ENCODE measurements around the gene SIL1. TPM values are rescaled to one million over a fixed set of nuclear protein-coding genes. Genes with fewer than 3 reads are reported as not detected.

Gene SIL1
- total and polyA plus RNA-seq, 9 of the 15 experiments (the other 6 are each of a cell fraction or from before 2014, with no cell fraction given), result 1.3 to 30.5 (median 18.1) TPM

DNA sequence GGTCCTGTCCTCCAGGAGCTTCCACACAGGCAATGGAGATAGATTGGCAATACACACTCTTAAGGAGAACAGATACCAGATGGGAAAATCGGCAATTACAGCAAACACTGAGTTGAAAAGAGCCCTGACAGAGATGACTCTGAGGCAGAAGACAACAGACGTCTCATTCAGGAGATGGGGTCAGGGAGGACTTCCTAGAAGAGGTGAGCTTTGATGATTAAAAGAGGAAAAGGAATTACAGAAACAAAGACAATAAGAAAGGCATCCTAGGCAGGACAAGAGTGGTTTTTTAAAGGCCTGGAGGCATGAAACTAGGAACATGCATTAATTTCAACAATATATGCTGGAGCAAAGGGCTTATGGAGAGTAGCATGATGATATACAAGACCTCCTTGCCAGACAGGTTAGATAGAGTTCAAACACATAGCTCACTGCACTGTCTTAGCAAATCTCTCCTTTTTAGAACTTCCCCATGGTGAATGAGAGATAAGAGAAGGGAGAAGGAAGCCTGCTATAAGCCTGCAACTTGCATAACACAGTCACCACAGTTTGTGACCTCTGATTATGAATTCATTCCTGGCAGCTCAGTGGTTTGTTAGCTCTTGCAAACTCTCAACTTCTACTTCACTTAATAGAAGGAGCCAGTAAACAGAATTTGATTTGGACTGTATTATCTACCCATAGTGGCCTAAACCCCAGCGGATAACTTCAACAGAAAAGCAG is 48.5 kb downstream of the SIL1 start (continued):
- peak; percentile 28; the same call in 1 of the 2 replicates for TF ChIP-seq SPI1 (IDR thresholded peaks at IDR 0.05; ENCODE audit: borderline replicate concordance, low read depth, low read length)
- TF ChIP-seq SMARCA5 (IDR thresholded peaks at IDR 0.05), result peak; percentile 67; the same call in 1 of the 2 replicates
- TF ChIP-seq NCOR1 (IDR thresholded peaks at IDR 0.05), result peak; percentile 78
- peak; percentile 85 for TF ChIP-seq SMARCB1 (IDR thresholded peaks at IDR 0.05; ENCODE audit: insufficient read length, low read depth)
- peak; percentile 24 to 84; a peak in 3 of 4 replicates for TF ChIP-seq RCOR1 (IDR thresholded peaks at IDR 0.05; ENCODE audit: borderline replicate concordance in 1 of 2, low read depth in 2 of 2, low read length in 2 of 2)
- TF ChIP-seq ZNF644 (tag; IDR thresholded peaks at IDR 0.05; ENCODE audit: low read depth), result peak; percentile 43; the same call in 1 of the 2 replicates
- peak in 1 of 2 experiments; percentile 82; a peak in 2 of 4 replicates for TF ChIP-seq TBL1XR1 (IDR thresholded peaks at IDR 0.05; ENCODE audit: low read length in 2 of 2)
- TF ChIP-seq GATA2 (CRISPR knock-in tag; IDR thresholded peaks at IDR 0.05), result peak; percentile 59
- peak; percentile 67 for TF ChIP-seq MEF2A (IDR thresholded peaks at IDR 0.05; ENCODE audit: control insufficient read depth, low read depth, low read length)
- peak; percentile 61; the same call in 1 of the 2 replicates for TF ChIP-seq KLF16 (IDR thresholded peaks at IDR 0.05)
- no peak for TF ChIP-seq FOXM1 (IDR thresholded peaks at IDR 0.05; ENCODE audit: low read depth)
- no peak for TF ChIP-seq FOXM1 (CRISPR knock-in tag; IDR thresholded peaks at IDR 0.05; ENCODE audit: low read depth)
- peak; percentile 30; the same call in 1 of the 2 replicates for TF ChIP-seq SOX6 (IDR thresholded peaks at IDR 0.05)
- TF ChIP-seq ZNF764 (CRISPR knock-in tag; IDR thresholded peaks at IDR 0.05; ENCODE audit: low read depth), result no peak
- no peak for TF ChIP-seq ZNF668 (CRISPR knock-in tag; IDR thresholded peaks at IDR 0.05)
- TF ChIP-seq, protein P1, sequence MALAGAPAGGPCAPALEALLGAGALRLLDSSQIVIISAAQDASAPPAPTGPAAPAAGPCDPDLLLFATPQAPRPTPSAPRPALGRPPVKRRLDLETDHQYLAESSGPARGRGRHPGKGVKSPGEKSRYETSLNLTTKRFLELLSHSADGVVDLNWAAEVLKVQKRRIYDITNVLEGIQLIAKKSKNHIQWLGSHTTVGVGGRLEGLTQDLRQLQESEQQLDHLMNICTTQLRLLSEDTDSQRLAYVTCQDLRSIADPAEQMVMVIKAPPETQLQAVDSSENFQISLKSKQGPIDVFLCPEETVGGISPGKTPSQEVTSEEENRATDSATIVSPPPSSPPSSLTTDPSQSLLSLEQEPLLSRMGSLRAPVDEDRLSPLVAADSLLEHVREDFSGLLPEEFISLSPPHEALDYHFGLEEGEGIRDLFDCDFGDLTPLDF (CRISPR knock-in tag; IDR thresholded peaks at IDR 0.05), result no peak
- peak; percentile 72 for TF ChIP-seq ARID1B (IDR thresholded peaks at IDR 0.05)
- TF ChIP-seq, protein P2, sequence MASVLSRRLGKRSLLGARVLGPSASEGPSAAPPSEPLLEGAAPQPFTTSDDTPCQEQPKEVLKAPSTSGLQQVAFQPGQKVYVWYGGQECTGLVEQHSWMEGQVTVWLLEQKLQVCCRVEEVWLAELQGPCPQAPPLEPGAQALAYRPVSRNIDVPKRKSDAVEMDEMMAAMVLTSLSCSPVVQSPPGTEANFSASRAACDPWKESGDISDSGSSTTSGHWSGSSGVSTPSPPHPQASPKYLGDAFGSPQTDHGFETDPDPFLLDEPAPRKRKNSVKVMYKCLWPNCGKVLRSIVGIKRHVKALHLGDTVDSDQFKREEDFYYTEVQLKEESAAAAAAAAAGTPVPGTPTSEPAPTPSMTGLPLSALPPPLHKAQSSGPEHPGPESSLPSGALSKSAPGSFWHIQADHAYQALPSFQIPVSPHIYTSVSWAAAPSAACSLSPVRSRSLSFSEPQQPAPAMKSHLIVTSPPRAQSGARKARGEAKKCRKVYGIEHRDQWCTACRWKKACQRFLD (CRISPR knock-in tag; IDR thresholded peaks at IDR 0.05), result peak; percentile 54; the same call in 1 of the 2 replicates
- peak; percentile 88 for TF ChIP-seq SMAD4 (CRISPR knock-in tag; conservative IDR thresholded peaks at IDR 0.05)
- TF ChIP-seq HDAC2 (IDR thresholded peaks at IDR 0.05), result 0 out of 2 replicates have a peak, but pooled peaks have one; percentile 28
- TF ChIP-seq, protein P3, sequence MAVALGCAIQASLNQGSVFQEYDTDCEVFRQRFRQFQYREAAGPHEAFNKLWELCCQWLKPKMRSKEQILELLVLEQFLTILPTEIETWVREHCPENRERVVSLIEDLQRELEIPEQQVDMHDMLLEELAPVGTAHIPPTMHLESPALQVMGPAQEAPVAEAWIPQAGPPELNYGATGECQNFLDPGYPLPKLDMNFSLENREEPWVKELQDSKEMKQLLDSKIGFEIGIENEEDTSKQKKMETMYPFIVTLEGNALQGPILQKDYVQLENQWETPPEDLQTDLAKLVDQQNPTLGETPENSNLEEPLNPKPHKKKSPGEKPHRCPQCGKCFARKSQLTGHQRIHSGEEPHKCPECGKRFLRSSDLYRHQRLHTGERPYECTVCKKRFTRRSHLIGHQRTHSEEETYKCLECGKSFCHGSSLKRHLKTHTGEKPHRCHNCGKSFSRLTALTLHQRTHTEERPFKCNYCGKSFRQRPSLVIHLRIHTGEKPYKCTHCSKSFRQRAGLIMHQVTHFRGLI (CRISPR knock-in tag; IDR thresholded peaks at IDR 0.05), result no peak
- TF ChIP-seq ZFP36 (IDR thresholded peaks at IDR 0.05; ENCODE audit: low read depth, low read length, partially characterized antibody), result peak; percentile 89
- TF ChIP-seq NR2C2 (CRISPR knock-in tag; IDR thresholded peaks at IDR 0.05), result no peak
- peak; percentile 72 for TF ChIP-seq NR2C2 (tag; IDR thresholded peaks at IDR 0.05)
- TF ChIP-seq GATAD2B (IDR thresholded peaks at IDR 0.05; ENCODE audit: borderline replicate concordance), result 0 out of 2 replicates have a peak, but pooled peaks have one; percentile 27
- peak; percentile 62 for TF ChIP-seq PML (IDR thresholded peaks at IDR 0.05; ENCODE audit: low read length)
- no peak for TF ChIP-seq CHD2 (IDR thresholded peaks at IDR 0.05; ENCODE audit: low read depth, low read length)
